Hippocampal formation (tissue), 2 donors: ENCODE measurements around the gene MDFIC2.
"Not testable (repeated sequence)": the region's sequence is repeated elsewhere in the genome, so short reads cannot be mapped to it uniquely, and the experiment has no call there.

Source experiments
- DNase-seq, 2 donors: peaks; one replicate each; lab custom pipeline; 2025; lab: John Stamatoyannopoulos, UW

The MDFIC2 gene

DNA sequence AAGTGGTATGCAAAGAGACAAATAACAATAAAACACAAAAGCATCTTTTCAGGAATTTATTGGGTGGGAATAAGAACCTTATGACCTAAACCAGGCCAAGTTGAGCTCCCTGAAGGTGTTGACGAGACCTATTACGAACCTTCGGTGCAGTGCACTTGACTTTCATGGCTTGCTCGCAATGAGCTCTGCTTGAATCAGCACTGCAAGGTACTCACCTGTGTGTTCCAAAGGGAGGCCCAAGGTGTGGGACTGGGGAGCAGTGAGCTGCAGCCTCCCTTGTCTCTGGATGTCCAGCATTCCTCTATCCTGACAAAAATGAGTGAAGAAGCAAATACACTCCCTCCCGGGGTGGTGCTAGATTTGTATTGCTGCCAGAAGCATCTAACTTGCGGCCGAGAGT lies at the start of gene MDFIC2:
MDFIC2 (minus strand) TSS at position 303 of the 400 bp plus-strand sequence. CDS start 665 bp downstream, outside the sequence.
- no peak for DNase-seq

GRCh38 chr3:70360979-70361760 lies 48.7 kb upstream of the MDFIC2 start:
- DNase-seq: no peak

- no peak for DNase-seq
Observed at GRCh38 chr3:70359711-70360110, 47.3 kb upstream of the MDFIC2 start.

DNA sequence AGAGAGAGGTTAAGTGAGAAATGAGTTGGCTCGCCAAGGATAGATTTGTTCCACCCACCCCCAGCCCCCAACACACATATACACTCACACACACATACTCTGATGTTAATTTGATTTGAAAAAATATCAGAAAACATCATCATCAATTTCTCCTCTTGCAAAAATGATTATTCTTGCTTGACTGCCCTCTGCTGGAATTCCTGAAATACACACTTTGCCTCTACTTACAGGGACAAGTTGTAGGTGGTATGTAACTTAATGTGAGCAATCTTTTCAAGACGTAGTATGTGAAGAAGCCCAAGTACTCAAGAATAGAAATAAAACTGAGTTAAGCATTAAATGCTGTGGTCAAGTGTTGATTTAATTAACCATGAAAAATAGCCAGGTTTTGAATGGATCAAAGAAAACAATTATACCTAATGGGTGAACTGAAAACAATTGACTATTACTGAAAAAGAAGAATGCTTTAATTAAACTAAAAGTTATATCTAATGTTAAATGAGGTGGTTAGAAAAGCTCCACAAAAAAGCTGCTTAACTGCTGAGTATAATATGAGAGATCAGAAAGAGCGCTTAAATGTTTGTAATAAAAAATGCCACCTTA lies 46.6 kb upstream of the MDFIC2 start:
- peak in 1 of 2 donors; percentile 42 for DNase-seq

DNA sequence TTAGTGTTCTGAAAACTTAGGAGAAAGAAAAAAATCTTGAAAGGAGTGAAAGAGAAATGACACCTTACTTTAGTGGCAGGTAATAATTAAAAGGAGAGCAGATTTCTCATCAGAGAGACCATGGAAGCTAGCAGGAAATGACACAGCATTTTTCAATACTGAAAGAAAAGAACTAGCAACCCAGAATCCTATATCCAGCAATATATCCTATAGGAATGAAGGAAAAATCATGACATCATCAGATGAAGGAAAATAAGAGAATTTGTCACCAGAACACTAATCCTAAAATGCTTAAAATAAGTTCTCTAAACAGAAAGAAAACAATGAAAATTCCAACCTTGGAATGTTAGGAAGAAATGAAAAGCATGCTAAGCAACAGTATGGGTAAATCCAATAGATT lies 39.8 kb upstream of the MDFIC2 start:
- DNase-seq: no peak

DNA sequence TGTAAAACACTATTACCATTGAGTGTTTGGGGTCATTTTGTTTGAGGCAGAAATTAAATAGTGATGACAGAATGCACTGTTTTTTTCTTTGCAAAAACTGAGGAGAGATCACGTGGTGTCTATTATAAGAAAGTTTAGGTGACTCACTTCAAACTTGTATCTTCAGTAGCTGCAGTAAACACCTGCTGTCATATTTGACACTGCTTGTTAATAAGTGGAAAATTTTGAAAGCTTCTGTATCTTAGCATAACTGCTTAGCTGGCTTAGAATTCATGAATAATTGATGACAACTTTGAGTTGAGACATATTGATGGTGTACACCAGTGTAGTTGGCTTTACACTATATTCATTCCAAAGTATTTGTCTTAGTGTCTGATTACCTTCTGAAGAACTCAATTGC lies 29.7 kb upstream of the MDFIC2 start:
- peak in 1 of 2 donors; percentile 0 for DNase-seq

DNA sequence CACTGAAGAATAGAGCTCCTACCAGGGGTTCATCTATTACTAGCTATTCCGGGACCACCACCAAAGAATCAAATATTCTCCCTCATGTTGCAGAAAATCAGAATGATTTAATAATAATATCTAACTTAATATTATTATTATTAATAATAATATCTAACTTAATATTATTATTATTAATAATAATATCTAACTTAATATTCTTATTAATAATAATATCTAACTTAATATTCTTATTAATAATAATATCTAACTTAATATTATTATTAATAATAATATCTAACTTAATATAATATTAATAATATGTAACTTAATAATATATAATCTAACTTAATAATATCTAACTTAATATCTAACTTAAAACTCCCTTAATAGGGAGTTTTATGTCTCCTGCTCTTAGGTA lies 24.4 kb upstream of the MDFIC2 start:
- not testable (repeated sequence) for DNase-seq

GRCh38 chr3:70333080-70333479 lies 20.6 kb upstream of the MDFIC2 start:
- no peak for DNase-seq

GRCh38 chr3:70315021-70315420 lies 2.6 kb upstream of the MDFIC2 start:
- no peak for DNase-seq

DNA sequence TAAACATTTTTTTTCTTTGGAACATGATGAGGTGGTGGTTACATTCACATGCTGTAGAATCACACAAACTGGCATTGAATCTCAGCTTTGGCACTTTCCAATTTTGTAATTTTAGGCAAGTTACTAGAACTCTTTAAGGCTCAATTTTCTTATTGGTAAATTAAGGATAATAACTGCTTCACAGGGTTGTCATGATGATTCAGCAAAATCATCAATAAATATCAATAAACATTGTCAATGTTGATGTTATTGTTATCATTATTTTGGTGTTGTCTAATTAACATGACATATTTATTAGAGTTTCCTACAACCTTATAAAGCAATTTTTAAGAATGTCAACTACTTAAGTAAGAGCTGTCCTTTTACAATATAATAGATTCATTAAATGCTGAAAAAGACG lies 1.6 kb downstream of the MDFIC2 start:
- DNase-seq: no peak

DNA sequence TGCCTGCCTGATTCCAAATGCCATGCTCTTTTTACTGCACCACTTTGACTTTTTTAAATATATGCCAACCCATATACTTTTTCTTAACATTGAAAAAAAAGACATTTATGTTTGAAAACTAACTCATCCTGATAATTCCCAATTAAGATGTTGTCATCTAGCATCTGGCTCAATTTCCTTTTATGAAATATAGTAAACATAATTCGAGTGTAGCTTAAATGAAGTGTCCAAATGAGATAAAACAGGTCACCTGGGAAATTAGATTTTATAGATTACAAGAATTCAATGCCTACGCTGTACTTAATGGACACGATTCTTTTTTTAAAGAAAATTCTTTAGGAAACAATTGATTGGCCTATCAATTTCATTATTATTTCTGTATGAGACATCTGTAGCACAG lies 2.8 kb downstream of the MDFIC2 start:
- no peak for DNase-seq

- peak in 1 of 2 donors; percentile 0 for DNase-seq
Observed at GRCh38 chr3:70308760-70309159, 3.7 kb downstream of the MDFIC2 start.

GRCh38 chr3:70306736-70307135 lies 5.7 kb downstream of the MDFIC2 start:
- DNase-seq: no peak

GRCh38 chr3:70298385-70298784 lies 14.1 kb downstream of the MDFIC2 start:
- DNase-seq: no peak

GRCh38 chr3:70291097-70291482 lies 21.3 kb downstream of the MDFIC2 start:
- no peak for DNase-seq

DNA sequence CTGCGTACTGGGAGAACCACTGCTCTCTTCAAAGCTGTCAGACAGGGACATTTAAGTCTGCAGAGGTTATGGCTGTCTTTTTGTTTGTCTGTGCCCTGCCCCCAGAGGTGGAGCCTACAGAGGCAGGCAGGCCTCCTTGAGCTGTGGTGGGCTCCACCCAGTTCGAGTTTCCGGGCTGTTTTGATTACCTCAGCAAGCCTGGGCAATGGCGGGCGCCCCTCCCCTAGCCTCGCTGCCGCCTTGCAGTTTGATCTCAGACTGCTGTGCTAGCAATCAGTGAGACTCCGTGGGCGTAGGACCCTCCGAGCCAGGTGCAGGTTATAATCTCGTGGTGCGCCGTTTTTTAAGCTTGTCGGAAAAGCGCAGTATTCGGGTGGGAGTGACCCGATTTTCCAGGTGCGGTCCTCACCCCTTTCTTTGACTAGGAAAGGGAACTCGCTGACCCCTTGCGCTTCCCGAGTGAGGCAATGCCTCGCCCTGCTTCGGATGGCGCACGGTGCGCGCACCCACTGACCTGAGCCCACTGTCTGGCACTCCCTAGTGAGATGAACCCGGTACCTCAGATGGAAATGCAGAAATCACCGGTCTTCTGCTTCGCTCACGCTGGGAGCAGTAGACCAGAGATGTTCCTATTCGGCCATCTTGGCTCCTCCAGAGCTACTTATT lies 21.9 kb downstream of the MDFIC2 start:
- DNase-seq: not testable (repeated sequence)

- no peak for DNase-seq
Observed at GRCh38 chr3:70281663-70282062, 30.8 kb downstream of the MDFIC2 start.

- DNase-seq: no peak
Observed at GRCh38 chr3:70277304-70277703, 35.1 kb downstream of the MDFIC2 start.

GRCh38 chr3:70276901-70277300 lies 35.5 kb downstream of the MDFIC2 start:
- DNase-seq: no peak

- no peak for DNase-seq
Observed at GRCh38 chr3:70273492-70273891, 38.9 kb downstream of the MDFIC2 start.

DNA sequence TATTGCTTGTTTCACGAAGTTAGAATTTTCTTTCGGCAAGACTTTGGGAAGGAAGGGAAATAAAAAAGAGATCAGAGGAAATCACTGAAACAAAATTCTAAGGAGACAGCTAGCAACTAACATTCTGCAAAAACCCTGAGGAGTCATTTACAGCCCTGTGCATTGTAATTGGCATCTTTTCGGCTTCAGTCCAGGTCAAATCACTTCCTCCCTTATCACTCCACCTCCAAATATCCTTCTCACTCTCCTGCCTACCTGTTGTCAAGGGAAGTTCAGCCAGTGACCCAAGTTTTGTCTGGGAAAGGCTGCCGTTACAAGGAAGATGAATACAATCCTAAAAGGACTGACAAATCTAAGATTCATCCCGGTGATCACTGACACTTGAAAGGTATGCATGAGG lies 39.6 kb downstream of the MDFIC2 start:
- DNase-seq: no peak

DNA sequence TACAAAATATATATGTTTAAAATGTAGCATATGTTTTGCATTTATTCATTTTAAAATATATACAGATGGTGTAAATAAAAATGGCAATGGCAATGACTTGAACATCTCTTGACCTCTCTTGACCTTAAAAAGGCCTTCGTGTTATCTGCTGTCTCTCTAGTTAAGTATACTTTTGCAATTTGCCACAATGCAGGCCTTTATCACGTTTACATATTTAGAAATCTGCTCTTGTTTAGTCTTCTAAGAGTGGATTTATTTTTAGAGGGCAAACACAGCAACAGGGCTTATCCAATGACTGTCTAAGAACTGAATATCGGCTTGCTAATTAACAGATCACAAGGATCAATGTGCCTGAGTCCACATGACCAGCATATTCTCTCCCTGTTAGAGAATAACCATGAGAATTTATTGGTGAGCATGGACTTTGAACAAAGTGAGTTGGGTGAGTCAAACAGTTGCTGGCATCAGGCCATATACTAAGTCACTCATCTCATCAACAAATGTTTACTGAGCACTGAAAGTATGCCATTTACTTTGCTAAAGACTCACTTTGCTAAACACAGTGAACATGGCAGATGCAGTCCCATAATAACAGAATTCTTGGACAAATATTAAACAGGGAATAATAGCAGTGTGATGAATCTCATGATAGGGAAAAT lies 48.2 kb downstream of the MDFIC2 start:
- no peak for DNase-seq

GRCh38 chr3:70261283-70261682 lies 51.2 kb downstream of the MDFIC2 start:
- DNase-seq: no peak
